Measurements from ENCODE around the gene CFAP92.

The CFAP92 gene

DNA sequence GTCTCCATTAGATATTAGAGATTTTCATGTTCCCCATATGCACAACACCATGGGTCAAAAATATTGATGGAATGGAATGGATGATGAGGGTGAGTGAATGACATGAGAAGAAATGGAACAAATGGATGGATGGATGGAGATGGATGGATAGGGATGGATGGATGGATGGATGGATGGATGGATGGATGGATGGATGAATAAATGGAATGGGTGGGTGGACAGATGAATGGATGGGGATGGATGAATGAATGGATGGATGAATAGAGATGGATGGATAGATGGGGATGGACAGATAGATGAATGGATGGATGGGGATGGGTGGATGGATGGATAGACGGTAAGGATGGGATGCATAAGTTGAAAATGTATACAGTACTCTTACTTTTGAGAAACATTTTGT, 18.6 kb downstream of the CFAP92 start:
- no peak for DNase-seq

DNA sequence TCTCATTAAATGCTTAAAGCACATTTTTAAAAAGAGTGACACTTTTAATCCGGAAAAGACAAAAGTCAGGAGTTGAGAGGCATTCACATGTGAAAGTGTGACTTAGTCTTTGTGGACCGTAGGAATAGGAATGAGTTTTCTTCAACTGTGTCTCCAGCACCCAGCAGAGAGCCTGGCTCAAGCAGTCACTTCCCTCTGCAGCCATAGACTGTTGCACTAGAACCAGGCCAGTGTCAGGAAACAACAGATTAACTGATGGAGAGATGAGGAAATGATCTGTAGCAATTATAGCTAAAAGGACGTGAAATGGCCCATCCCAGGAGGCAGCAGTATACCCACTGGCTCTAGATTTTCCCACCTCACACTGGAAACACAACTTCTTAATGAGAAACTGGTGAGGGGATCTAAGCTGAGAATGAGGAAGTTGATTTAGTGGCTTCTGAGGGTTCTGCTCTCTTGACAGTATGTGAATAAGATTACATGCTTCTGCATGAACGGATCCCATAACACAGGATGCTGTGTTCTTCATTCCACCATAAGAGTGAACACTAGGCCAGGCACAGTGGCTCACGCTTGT, 19.8 kb downstream of the CFAP92 start:
- no peak for DNase-seq

DNA sequence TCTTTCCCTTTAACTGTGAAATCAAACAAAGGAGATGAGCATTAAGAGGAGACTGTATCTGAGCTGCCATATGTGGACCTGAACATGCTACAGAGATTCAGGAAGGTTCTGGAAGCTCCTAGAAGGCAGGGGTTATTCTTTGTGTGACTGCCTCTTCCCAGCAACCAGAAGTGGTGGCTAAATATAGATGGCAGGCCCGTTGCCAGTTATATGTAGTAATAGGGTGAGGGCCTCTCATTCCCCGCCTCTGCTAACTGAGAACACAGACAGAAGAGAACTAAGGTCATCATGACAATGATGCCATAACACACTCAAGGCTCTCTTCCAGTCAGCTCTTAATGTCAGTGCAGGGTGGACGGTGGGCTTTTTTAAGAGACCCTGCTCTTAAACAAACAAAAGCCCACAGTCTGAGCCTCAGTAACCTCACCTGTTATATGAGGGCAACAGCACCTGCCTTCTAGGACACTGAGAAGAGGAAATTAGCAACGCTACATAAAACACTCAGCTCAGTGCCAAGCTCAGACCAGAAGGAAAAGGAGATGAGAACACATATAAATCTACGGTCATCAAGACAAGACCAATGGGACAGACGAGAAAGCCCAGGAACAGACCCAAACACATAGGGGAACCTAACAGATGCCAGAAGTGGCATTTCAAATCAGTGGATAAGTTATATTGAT, 22.3 kb downstream of the CFAP92 start:
- DNase-seq = peak; percentile 5

DNA sequence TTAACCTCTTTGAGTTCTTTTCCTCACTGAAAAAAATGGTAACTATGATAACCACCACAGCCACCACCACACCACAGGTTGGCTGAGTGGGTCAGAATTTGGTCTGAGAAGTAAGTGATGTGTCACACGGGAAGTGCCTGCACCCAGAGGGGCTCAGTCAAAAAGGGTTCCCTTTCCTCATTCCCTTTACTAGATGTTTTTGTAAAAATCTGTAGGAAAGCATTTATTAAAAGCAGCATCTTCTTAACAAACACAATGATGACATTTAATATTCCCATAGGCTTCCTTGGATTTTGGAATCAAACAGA, 23.2 kb downstream of the CFAP92 start:
- no peak for DNase-seq

DNA sequence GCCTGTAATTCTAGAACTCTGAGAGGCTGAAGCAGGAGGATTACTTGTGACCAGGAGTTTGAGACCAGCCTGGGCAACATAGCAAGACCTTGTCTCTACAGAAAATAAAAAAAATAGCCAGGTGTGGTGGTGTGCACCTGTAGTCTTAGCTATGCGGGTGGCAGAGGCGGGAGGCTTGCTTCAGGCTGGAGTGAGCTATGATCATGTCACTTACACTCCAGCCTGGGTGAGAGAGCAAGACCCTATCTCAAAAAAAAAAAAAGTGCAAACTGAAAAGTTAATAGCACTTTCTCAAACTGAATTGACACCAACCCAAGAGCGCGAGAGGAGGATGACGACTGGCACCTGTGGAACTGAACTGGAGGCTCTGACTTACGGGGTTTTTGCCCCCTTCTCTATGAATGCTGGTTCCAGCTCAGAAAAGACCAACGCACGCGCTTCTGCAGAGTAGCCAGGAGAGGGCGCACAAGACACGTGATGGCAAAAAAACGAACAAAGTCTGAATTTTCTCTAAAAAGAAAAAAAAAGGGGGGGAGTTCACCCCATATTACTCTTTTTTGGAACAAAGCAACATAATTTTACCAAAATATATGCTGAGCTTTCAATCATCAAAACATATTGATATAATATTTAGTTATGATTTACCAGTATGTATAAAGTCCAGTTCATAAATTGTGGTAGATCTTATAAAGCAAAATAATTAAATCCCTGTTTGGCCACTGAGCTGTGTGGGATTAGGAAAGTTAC, 23.7 kb downstream of the CFAP92 start:
- peak; percentile 23 for DNase-seq

DNA sequence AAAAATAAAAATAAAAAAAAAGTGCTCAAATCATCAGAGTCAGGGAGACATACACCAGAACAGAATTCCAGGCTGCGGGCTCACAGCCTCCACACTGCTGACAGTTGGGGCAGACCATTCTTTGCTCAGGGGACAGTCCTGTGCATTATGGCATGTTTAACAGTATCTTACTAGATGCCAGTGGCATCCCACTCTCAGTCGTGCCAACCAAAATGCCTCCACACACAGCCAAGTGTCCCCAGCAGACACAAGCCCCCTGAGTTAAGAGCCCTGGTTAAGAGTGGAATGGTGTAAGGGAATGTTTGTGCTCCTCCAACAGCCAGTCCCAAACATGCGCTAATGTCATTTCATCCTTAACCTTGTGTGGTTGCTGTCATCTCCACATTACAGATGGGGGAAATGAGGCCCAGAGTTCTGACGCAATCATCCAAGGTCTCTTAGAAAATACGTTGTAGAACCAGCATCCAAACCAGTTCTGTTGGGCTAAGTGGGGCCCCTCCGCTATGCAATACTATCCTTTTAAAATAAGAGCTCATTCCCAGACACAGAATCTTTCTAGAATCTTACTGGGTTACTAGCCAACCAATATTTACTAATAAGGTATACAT, 26.0 kb downstream of the CFAP92 start:
- no peak for DNase-seq

DNA sequence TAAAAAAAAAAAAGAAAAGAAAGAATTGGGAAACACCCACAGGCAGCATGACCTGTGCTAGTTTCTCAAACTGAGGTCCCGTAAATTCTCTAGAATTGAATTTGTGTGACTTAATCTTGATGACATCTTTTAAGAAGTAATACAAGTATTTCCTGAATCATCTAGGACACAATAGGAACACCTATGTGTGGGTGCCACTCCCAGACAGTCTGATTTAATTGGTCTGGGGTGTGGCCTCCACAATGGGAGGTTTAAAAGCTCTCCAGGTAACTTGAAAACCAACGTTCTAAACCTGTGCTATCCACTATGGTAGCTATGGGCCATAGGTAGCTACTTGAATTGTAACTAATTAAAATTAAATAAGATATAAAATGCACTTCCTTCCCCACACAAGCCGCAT, 28.1 kb downstream of the CFAP92 start:
- DNase-seq = no peak

DNA sequence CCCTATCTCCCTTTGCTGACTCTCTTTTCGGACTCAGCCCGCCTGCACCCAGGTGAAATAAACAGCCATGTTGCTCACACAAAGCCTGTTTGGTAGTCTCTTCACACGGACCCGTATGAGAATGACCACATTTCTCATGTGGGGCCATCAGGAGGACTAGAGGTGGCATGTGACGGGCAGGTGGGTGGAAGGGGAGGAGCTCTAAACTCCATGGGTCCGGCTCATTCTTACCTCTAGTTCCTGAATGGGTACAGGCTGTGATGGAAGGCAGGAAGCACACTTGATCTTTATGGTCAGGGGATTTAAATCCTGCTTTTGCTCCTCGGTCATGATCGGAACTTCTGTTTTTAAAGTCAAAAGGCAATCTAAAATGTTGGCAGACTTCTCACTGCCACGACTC, 28.6 kb downstream of the CFAP92 start:
- DNase-seq = no peak

DNA sequence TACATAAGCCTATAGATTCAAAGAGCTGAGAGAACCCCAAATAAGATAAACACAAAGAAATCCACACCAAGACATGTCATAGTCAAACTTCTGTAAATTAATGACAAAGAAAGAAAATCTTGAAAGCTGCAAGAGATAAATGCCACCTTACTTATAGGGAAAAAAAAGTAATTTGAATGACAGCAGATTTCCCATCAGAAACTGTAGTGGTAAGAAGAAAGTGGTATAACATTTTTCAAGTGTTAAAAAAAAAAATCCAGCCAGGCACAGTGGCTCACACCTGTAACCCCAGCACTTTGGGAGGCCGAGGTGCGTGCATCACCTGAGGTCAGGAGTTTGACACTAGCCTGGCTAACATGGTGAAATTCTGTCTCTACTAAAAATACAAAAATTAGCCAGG, 37.4 kb downstream of the CFAP92 start:
- DNase-seq = no peak

DNA sequence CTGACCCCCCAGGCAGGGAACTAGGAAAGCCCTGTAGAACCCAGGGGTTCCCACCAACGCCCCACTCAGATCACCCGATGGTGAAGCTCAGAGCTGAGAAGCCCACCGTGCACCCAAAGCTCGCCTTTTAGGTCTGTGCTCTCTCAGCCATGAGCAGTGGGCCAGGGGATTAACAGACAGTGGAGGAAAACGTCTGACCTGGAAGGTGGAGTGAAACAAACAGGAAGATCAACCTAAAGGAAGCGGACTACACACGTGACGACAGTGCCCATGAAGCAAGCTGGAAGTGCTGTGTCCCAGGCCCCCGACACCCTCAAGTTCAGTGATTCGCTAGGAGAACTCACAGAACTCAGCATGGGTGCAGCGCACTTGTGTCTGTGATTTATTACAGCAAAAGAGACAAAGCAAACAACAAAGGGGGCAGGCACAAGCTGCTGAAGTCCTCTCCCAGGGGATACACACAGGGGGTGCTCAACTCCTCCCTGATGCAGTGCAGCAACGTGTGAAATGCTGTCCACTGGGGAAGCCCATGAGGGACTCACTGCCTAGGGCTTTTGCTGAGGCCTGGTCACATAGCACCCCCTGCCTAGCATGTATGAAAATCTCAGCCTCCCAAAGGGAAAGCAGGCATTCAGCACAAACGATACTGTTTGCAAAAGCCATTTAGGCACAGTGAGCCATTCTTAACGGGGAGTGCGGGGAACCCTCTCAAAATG, 43.5 kb downstream of the CFAP92 start:
- peak; percentile 26 for DNase-seq

DNA sequence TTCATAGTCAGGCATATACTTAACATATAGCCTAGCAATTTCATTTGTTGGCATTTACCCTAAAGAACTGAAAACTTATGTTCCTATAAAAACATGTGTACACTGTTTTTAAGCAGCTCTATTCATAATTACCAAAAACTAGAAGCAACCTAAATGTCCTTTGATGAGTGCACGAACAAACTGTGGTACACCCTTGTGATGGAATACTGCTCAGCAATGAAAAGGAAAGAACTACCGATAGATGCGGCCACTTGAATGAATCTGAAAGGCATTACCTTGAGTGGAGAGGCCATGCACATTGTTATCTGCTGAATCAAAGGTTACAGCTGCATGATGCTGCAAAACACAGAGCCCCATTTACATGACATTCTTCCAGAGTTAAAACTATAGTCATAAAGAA, 44.7 kb downstream of the CFAP92 start:
- DNase-seq = no peak

DNA sequence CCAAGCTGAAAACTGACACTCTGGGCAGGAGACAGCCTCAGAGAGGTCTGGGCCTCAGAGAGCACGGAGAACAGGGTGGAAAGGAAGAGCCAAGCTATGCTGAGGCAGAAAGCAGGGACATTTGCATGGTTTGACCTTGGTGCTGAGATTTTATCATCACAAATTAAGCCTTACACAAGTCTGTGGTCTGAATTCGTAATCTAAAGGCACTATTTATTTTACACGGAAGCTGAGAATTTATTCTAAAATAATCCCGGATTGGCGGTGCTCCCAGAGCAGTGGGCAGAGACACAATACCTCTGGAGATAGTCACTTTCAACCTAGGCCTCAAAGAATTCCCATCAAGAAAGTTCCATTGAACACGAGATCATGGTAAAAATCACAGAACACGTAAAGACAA, 47.5 kb downstream of the CFAP92 start:
- DNase-seq = no peak

DNA sequence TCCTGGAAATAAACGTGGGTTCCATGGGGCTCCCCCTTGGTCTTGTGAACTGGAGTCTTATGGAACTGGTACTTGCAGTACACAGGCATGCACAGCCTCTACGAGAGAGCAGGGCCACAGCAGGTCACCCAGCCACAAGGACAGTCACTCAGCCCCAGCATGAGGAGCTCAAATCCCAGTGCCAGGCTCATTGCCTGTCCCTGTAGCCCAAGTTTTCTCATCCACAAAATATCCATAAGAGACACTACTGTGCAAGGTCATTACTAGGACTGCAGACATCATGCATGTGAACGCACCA, 48.0 kb downstream of the CFAP92 start:
- DNase-seq = no peak

DNA sequence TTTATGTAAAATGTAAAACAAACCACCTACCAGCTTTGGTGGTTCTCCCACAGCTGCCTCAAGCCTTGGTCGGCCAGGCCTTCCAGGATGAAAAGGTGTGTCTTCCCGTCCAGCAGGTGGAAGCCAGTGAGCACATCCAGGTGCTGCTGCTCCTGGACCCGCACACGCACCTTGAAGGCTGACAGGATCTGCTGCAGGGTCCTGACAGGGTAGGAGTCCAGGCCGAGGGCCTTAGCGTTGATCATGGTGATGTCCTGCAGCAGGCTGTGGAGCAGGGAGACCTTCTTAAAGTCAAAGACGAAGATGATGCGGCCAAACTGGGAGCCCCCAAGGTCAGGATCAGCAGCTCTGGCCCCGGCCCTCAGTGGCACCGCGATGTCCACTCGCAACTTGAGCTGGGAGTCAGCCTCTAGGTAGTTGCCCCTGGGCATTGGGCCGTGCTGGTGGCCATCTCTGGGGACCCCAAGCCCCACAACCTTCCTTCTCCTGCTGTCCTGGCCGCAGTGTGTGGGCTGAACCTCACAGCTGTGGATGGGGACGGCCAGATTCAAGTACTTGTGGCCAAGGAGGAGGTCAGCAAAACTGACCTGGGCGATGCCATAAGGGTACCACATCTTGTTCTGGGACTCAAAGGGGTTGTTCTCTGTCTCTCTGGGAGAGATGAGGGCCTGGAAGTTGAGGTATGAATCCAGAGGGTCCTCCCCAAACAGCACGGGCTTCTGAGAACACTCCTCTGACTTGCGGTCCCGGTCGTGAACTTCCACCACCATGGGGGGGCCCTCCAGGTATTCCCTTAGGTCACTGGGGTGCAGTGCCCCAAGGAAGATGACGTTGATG, 48.6 kb downstream of the CFAP92 start:
- DNase-seq = no peak

DNA sequence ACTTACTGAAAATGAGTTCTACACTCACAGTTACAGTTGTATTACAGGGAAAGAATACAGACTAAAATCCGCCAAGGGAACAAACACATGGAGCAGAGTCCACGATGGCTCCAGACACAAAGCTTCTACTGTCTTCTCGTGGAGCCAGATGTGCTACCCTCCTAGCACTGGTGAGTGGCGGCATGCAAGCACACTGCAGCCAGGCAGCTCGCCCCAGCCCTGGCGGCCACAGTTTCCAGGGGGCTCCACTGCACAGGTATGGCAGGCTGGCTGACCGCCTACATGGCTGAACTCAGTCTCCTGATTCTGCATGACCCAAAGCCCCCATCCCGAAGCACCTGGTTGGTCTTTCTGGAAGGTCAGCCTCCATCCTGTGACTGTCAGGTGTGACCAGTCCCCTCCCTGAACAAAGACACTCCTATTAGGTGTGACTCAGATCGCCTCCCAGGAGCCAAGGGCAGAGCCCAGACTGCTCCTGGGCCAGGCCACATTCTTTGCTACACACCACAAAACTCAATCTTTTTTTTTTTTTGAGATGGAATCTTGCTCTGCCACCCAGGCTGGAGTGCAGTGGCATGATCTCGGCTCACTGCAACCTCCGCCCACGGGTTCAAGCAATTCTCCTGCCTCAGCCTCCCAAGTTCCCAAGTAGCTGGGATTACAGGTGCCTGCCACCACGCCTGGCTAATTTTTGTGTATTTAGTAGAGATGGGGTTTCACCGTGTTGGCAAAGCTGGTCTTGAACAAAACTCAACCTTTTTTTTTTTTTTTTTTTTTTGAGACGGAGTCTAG, 51.5 kb downstream of the CFAP92 start:
- DNase-seq = no peak

DNA sequence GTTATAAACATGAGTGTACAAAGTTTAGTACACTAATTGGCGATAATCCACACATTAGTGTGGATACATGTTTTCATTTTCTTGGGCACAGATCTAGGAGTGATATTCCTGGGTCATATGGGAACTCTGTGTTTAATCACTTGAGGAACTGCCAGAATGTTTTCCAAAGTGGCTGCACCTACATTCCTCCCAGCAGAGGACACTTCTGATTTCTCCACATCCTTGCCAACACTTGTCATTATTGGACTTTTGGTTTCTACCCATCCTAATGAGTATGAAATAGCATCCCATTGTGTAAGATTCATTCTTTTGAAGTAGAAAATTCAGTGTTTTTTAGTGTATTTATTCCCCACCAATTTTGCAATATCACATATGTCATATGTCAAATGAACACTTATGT, 53.6 kb downstream of the CFAP92 start:
- no peak for DNase-seq

DNA sequence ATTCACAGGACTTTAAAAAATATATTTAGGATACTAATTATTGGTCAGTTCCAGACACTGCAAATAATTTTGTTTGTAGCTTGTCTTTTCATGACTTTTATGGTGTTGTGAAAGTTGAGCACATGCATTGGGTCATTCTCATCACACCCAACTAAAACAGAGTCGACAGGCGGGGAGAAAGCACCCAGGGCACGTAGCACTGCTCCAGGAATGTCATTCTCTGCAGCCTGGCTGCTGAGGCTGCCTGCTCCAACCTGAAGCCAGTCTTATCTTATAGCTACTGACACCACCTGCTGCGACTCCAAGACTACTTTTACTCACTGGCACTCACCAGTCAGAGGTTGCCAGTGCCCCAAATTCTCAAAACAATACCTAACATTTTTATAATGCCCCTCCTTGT, 57.5 kb downstream of the CFAP92 start:
- DNase-seq = no peak

DNA sequence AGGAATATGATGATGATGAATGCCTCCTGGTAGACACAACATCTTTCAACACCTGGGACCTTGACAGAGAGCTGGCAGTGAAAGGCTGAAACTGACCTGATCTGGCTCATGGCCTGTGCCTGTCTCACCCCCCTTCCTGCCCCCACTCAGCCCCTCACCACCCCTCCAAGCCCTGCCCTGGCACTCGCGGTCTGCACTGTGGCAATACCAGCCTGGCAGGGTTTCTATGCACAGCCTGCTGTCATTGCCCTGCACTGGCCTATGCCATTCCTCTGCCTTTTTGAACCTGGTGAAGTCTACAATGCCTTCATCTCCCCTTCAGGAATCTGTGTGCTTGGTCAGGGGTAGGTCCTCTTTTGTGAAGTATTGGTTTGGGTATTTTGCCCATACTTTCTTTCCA, 58.0 kb downstream of the CFAP92 start:
- DNase-seq = no peak

DNA sequence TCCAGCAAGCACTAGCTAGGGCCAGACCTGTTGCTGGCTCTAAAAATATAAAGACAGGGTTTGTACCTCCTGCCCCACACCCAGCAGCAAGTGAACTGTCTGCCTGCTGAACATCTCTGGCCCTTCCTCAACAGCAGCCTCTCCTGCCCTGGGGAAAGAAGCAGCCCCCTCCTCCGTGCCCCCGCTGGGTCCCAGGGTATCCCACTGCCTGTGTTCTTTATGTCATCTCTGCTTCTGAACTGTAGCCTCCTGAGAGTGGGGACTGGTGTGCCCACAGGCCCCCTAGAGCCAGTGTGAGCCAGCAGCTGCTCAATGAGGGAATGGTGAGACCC, 60.0 kb downstream of the CFAP92 start:
- no peak for DNase-seq

DNA sequence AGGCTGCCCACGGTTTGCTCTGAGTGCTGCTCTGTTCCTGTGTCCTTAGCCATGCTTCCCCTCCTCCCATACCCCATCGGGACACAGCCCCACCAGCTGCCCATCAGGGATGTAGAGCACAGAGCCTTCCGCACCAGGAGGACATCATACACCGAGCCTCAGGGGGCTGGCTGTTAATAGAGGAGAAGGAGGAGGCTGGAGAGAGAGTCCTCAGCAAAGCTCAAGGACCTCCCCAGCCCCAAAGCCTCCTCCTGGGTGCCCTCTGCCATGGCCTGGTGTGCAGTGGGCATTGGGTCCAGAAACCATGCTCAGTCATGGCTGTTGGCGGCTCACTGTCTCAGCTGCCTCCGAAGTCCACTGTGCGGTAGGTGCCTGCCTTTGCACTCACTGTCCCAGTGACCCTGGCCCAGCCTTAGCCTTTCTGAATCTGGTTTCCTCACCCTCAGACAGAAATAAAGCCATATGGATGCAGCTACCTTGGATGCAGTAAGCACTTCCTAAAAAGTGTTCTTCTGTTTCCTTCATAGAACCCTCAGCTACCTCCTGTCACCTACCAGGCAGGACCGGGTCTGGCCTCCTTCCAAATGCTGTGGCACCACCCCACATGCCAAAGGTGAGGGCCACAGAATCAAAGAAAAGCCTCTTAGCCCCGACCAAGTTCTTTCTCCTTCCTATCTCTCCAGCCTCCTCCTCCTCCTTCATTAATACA, 60.5 kb downstream of the CFAP92 start:
- DNase-seq = no peak

DNA sequence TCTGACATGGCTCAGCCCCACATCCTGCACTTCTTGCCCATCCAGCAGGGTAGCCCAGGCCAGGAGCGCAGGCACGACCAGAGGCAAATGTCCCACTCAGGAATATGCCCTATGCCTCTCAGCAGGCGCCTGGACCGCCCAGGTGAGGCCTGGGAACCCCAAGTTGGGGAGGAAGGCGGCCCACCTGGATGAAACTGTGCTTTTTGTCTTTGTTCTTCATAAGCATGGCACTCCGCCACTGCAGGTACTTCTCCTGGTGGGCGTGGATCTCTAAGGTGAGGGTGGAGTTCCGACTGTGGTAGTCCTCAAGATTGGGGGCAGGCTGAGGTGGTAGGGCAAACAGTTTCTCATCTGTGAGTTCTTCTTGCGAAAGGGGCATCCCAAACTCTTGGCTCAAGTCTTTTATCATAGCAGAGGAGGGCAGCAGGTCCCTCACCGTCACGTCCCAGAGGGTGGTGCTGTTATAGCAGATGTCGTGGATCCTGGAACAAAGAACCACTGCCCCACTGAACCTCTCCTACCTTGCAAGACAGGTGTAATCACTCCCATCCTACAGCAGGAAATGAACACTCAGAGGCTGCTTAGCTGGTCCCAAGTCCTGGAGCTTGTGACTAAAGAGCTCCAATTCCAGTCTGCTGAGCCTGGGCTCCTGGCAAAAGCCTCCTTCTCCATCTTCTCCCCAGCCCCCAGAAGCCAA, 61.2 kb downstream of the CFAP92 start:
- DNase-seq = no peak
